HL-60 (cell line): ENCODE results near the gene ZPR1.
"Not testable (repeated sequence)": the region's sequence is repeated elsewhere in the genome, so short reads cannot be mapped to it uniquely, and the experiment has no call there.

Experiments used
- DNase-seq, 2 experiments: peaks; one replicate each; pipeline ENCODE4 v3.0.0-alpha.2; 2010 to 2020; ENCODE audit warnings: low read depth in 1 of 2, low spot score in 1 of 2
- H3K27ac ChIP-seq: fragments of 250-450 bp; sonication (Bioruptor Pico); replicated peaks from 2 replicates; pipeline ENCODE4 v1.5.1; 2020; ENCODE audit warnings: mild to moderate bottlenecking, moderate library complexity
- H3K27me3 ChIP-seq: fragments of 250-450 bp; sonication (Bioruptor Pico); 2 replicates; pipeline ENCODE4 v1.5.1; 2021; ENCODE audit warnings: mild to moderate bottlenecking, moderate library complexity; ENCODE audit not compliant: insufficient read depth, poor library complexity, severe bottlenecking
- H3K4me3 ChIP-seq: replicated peaks from 2 replicates; pipeline ENCODE4 v1.5.1; 2011; ENCODE audit warnings: mild to moderate bottlenecking, control low read depth, low read length; ENCODE audit not compliant: insufficient read depth
- CTCF ChIP-seq: IDR thresholded peaks from one replicate; pipeline ENCODE4 v1.5.1; 2011; ENCODE audit warnings: low read length, control low read depth, inconsistent platforms; ENCODE audit not compliant: insufficient read depth
- GABPA ChIP-seq: IDR thresholded peaks from 2 replicates; pipeline ENCODE4 v1.6.1; 2012; ENCODE audit warnings: low read depth
- POLR2AphosphoS5 ChIP-seq: IDR thresholded peaks from 2 replicates; pipeline ENCODE4 v1.6.1; 2012; ENCODE audit warnings: low read depth
- SPI1 ChIP-seq: IDR thresholded peaks from 2 replicates; pipeline ENCODE4 v1.6.1; 2012; ENCODE audit warnings: low read depth, mild to moderate bottlenecking, borderline replicate concordance
- TF ChIP-seq, protein P1 (sequence below): IDR thresholded peaks from 2 replicates; pipeline ENCODE4 v1.6.1; 2012; ENCODE audit warnings: low read depth; ENCODE audit not compliant: insufficient replicate concordance

ZPR1 gene

DNA sequence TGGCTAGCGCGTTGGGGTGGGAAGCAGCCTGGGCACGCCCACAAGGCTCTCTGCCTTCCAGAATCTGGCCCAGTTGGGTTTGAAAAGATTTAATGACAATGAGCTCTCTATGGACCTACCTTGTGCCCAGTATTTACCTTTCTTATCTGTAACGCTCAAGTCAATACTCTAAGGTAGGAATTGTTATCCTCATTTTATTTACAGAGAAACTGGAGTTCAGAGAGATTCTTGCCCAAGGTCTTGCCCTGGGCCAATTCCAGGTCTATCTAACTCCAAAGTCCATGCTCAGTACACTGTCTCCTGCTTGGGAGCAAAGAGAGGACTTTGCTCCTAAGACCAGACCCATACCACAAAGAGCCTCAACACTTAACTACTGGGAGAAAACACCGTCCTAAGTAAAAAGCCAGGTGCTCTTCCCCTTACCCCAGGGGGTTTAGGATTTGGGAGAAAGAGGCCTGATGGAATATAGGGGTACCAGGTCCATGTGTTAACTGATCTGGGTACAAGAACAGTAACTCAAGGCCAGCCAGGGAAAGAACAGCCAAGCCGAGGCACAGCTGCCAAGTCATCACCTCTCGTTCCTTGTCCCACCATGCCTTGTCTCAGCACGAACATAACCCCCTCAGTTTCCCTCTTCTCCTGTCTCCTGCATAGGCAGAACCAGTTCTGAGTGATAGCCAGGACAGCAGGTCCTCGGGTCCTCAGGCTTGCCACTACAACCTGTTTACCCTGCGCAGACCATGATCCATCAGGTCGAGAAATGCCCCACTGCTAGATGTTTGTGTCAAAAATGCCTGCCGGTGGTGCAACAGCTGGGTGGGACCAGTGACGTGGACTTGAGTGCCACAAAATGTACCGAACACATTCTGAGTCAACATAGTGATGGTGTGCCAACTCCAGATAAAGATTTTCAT, 20.7 kb upstream of the ZPR1 start:
- no peak for DNase-seq
- TF ChIP-seq, protein P1, sequence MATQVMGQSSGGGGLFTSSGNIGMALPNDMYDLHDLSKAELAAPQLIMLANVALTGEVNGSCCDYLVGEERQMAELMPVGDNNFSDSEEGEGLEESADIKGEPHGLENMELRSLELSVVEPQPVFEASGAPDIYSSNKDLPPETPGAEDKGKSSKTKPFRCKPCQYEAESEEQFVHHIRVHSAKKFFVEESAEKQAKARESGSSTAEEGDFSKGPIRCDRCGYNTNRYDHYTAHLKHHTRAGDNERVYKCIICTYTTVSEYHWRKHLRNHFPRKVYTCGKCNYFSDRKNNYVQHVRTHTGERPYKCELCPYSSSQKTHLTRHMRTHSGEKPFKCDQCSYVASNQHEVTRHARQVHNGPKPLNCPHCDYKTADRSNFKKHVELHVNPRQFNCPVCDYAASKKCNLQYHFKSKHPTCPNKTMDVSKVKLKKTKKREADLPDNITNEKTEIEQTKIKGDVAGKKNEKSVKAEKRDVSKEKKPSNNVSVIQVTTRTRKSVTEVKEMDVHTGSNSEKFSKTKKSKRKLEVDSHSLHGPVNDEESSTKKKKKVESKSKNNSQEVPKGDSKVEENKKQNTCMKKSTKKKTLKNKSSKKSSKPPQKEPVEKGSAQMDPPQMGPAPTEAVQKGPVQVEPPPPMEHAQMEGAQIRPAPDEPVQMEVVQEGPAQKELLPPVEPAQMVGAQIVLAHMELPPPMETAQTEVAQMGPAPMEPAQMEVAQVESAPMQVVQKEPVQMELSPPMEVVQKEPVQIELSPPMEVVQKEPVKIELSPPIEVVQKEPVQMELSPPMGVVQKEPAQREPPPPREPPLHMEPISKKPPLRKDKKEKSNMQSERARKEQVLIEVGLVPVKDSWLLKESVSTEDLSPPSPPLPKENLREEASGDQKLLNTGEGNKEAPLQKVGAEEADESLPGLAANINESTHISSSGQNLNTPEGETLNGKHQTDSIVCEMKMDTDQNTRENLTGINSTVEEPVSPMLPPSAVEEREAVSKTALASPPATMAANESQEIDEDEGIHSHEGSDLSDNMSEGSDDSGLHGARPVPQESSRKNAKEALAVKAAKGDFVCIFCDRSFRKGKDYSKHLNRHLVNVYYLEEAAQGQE: no peak
- TF ChIP-seq CTCF: no peak
- no peak overlapping the region for H3K4me3 ChIP-seq
- H3K27ac ChIP-seq: no peak overlapping the region
- H3K27me3 ChIP-seq: no peaks in the 10 kb centered on the region

- no peak for DNase-seq
- Histone ChIP-seq H3K27me3 (no peaks in the 10 kb centered on the region), H3K27ac (no peak overlapping the region), H3K4me3 (no peak overlapping the region)
- no peak for TF ChIP-seq CTCF
Measured at GRCh38 chr11:116807601-116808261, 19.9 kb upstream of the ZPR1 start.

- DNase-seq: no peak
- no peaks in the 10 kb centered on the region for H3K27me3 ChIP-seq
- H3K27ac ChIP-seq: no peak overlapping the region
- no peak for TF ChIP-seq POLR2AphosphoS5
- TF ChIP-seq SPI1: no peak
- TF ChIP-seq CTCF: no peak
- TF ChIP-seq GABPA: no peak
- TF ChIP-seq, protein P1: no peak
- no peak overlapping the region for H3K4me3 ChIP-seq
Measured at GRCh38 chr11:116804001-116804400, 16.2 kb upstream of the ZPR1 start.

DNA sequence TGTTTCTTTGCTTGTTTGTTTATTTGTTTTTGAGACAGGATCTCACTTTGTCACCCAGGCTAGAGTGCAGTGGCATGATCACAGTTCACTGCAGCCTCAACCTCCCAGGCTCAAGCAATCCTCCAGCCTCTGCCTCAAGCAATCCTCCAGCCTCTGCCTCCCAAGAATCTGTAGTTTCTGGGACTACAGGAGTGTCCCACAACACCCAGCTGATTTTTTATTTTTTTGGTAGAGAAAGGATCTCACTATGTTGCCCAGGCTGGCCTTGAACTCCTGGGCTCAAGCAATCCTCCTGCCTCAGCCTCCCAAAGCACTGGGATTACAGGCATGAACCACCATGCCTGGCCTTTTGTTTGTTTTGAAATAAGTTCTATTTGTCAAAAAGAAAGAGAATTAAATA, 13.8 kb upstream of the ZPR1 start:
- DNase-seq: not testable (repeated sequence)

More for the DNA sequence above, 13.8 kb upstream of the ZPR1 start:
- not testable (repeated sequence) for H3K4me3 ChIP-seq, H3K27ac ChIP-seq, H3K27me3 ChIP-seq
